ENCODE measurements around the gene TGM4.

TGM4 gene

DNA sequence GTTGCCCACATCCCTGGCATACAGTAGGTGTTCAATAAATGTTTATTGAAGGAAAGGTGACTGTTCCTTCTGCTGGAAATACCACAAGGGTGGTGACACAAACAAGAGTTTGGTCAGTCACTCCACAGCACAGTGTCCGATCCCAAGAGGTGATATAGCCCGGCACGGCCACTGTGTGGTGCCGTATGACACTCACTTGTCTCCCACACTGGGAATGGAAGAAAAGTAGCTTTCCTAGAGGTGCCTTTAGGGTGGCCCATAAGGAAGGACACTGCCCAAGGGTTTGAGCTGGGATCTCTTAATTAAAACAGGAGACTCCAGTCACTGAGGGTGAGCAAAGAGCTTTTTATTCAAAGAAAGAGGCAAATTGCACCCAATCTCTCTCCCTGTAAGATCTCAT, 40.5 kb downstream of the TGM4 start:
- Histone ChIP-seq H3K27ac (ENCODE audit: low read depth, low read length) (no peak overlapping the region), H3K4me3 (ENCODE audit: low read depth, low read length) (no peak overlapping the region), H3K9ac (ENCODE audit: low read length) (no peak overlapping the region)

GRCh38 chr3:44915702-44916438, 41.5 kb downstream of the TGM4 start:
- H3K4me3 ChIP-seq (ENCODE audit: low read depth, low read length): no peak overlapping the region
- peaks cover 7% of the 10 kb centered on the region; the same call in 1 of the 2 replicates for H3K4me1 ChIP-seq (ENCODE audit: control insufficient read depth, insufficient read depth, low read length)
- no peak overlapping the region for H3K9ac ChIP-seq (ENCODE audit: low read length)
- H3K27me3 ChIP-seq (ENCODE audit: control insufficient read depth, insufficient read depth, low read length): no peaks in the 10 kb centered on the region
- 0 out of 2 replicates have a peak, but pooled peaks cover 9% of the 10 kb centered on the region for H3K36me3 ChIP-seq (ENCODE audit: control insufficient read depth, insufficient read depth, low read length)
- no peaks in the 10 kb centered on the region for H3K9me3 ChIP-seq (ENCODE audit: control insufficient read depth, insufficient read depth, low read depth, low read length)
- H3K27ac ChIP-seq (ENCODE audit: low read depth, low read length): no peak overlapping the region

More for the DNA sequence above, 40.5 kb downstream of the TGM4 start:
- Histone ChIP-seq H3K36me3 (ENCODE audit: control insufficient read depth, insufficient read depth, low read length) (0 out of 2 replicates have a peak, but pooled peaks cover 3% of the 10 kb centered on the region), H3K4me1 (ENCODE audit: control insufficient read depth, insufficient read depth, low read length) (peaks cover 7% of the 10 kb centered on the region; the same call in 1 of the 2 replicates), H3K9me3 (ENCODE audit: control insufficient read depth, insufficient read depth, low read depth, low read length) (no peaks in the 10 kb centered on the region), H3K27me3 (ENCODE audit: control insufficient read depth, insufficient read depth, low read length) (no peaks in the 10 kb centered on the region)

- no peak overlapping the region for H3K27ac ChIP-seq (ENCODE audit: low read depth, low read length)
- peaks cover 22% of the 10 kb centered on the region for H3K36me3 ChIP-seq (ENCODE audit: control insufficient read depth, insufficient read depth, low read length)
- H3K4me1 ChIP-seq (ENCODE audit: control insufficient read depth, insufficient read depth, low read length): peaks cover 7% of the 10 kb centered on the region; the same call in 1 of the 2 replicates
- no peak overlapping the region for H3K4me3 ChIP-seq (ENCODE audit: low read depth, low read length)
- H3K9me3 ChIP-seq (ENCODE audit: control insufficient read depth, insufficient read depth, low read depth, low read length): no peaks in the 10 kb centered on the region
- no peaks in the 10 kb centered on the region for H3K27me3 ChIP-seq (ENCODE audit: control insufficient read depth, insufficient read depth, low read length)
- no peak overlapping the region for H3K9ac ChIP-seq (ENCODE audit: low read length)
These were observed 43.7 kb downstream of the TGM4 start for GRCh38 chr3:44918087-44918486.

GRCh38 chr3:44918581-44918980, 44.2 kb downstream of the TGM4 start:
- Histone ChIP-seq H3K9me3 (ENCODE audit: control insufficient read depth, insufficient read depth, low read depth, low read length) (no peaks in the 10 kb centered on the region), H3K4me3 (ENCODE audit: low read depth, low read length) (no peak overlapping the region), H3K27ac (ENCODE audit: low read depth, low read length) (no peak overlapping the region)

GRCh38 chr3:44920081-44920480, 45.7 kb downstream of the TGM4 start:
- peaks cover 4% of the 10 kb centered on the region; the same call in 1 of the 2 replicates for H3K4me1 ChIP-seq (ENCODE audit: control insufficient read depth, insufficient read depth, low read length)
- H3K9me3 ChIP-seq (ENCODE audit: control insufficient read depth, insufficient read depth, low read depth, low read length): no peaks in the 10 kb centered on the region
- peaks cover 27% of the 10 kb centered on the region for H3K36me3 ChIP-seq (ENCODE audit: control insufficient read depth, insufficient read depth, low read length)
- no peaks in the 10 kb centered on the region for H3K27me3 ChIP-seq (ENCODE audit: control insufficient read depth, insufficient read depth, low read length)
- no peak overlapping the region for H3K4me3 ChIP-seq (ENCODE audit: low read depth, low read length)
- no peak overlapping the region for H3K27ac ChIP-seq (ENCODE audit: low read depth, low read length)
- no peak overlapping the region for H3K9ac ChIP-seq (ENCODE audit: low read length)

More at GRCh38 chr3:44918581-44918980, 44.2 kb downstream of the TGM4 start:
- Histone ChIP-seq H3K4me1 (ENCODE audit: control insufficient read depth, insufficient read depth, low read length) (peaks cover 6% of the 10 kb centered on the region; the same call in 1 of the 2 replicates), H3K36me3 (ENCODE audit: control insufficient read depth, insufficient read depth, low read length) (peaks cover 23% of the 10 kb centered on the region), H3K9ac (ENCODE audit: low read length) (no peak overlapping the region), H3K27me3 (ENCODE audit: control insufficient read depth, insufficient read depth, low read length) (no peaks in the 10 kb centered on the region)

DNA sequence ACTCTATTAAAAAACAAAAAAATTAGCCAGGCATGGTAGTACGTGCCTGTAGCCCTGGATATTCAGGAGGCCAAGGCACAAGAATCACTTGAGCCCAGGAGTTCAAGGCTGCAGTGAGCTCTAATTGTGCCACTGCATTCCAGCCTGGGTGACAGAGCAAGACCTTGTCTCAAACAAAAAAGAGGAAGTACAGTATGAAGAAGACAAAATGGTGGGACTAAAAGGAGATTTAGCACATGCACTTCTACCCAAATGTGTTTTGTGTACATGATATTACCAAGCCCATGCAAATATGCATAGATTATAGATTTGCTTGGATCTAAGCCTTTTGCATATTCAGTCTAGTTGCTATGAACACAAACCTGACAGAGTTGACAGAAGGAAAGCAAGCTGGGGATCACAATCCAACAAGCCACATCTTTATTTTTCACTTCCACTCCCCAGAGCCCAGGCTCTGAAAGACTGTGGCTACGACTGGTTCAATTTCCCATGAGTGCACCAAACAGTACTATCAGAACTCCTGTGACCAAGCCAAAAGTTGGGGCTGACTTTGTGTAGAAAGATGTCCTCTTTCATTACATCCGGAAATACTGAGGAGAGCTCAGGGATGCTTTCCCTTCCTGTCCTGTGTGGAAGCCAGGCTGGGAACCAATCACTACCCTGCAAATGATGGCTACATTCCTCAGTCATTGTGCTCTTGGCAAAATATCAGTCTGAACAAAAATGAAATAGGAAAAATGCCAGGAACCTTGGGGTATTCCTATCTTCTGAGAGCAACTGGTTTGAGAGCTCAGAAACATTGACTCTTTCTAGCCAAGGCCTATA, 49.4 kb downstream of the TGM4 start:
- Histone ChIP-seq H3K4me1 (ENCODE audit: control insufficient read depth, insufficient read depth, low read length) (no peaks in the 10 kb centered on the region), H3K9ac (ENCODE audit: low read length) (no peak overlapping the region), H3K27ac (ENCODE audit: low read depth, low read length) (no peak overlapping the region), H3K4me3 (ENCODE audit: low read depth, low read length) (no peak overlapping the region), H3K9me3 (ENCODE audit: control insufficient read depth, insufficient read depth, low read depth, low read length) (no peaks in the 10 kb centered on the region), H3K27me3 (ENCODE audit: control insufficient read depth, insufficient read depth, low read length) (no peaks in the 10 kb centered on the region), H3K36me3 (ENCODE audit: control insufficient read depth, insufficient read depth, low read length) (peaks cover 55% of the 10 kb centered on the region)

GRCh38 chr3:44924457-44925084, 50.2 kb downstream of the TGM4 start:
- Histone ChIP-seq H3K4me1 (ENCODE audit: control insufficient read depth, insufficient read depth, low read length) (no peaks in the 10 kb centered on the region), H3K36me3 (ENCODE audit: control insufficient read depth, insufficient read depth, low read length) (peaks cover 62% of the 10 kb centered on the region), H3K9ac (ENCODE audit: low read length) (no peak overlapping the region), H3K9me3 (ENCODE audit: control insufficient read depth, insufficient read depth, low read depth, low read length) (no peaks in the 10 kb centered on the region), H3K27me3 (ENCODE audit: control insufficient read depth, insufficient read depth, low read length) (no peaks in the 10 kb centered on the region), H3K4me3 (ENCODE audit: low read depth, low read length) (no peak overlapping the region), H3K27ac (ENCODE audit: low read depth, low read length) (no peak overlapping the region)

GRCh38 chr3:44926172-44926571, 51.8 kb downstream of the TGM4 start:
- Histone ChIP-seq H3K36me3 (ENCODE audit: control insufficient read depth, insufficient read depth, low read length) (peaks cover 69% of the 10 kb centered on the region), H3K9ac (ENCODE audit: low read length) (no peak overlapping the region), H3K27me3 (ENCODE audit: control insufficient read depth, insufficient read depth, low read length) (no peaks in the 10 kb centered on the region), H3K9me3 (ENCODE audit: control insufficient read depth, insufficient read depth, low read depth, low read length) (no peaks in the 10 kb centered on the region), H3K4me1 (ENCODE audit: control insufficient read depth, insufficient read depth, low read length) (no peaks in the 10 kb centered on the region), H3K27ac (ENCODE audit: low read depth, low read length) (no peak overlapping the region), H3K4me3 (ENCODE audit: low read depth, low read length) (no peak overlapping the region)

DNA sequence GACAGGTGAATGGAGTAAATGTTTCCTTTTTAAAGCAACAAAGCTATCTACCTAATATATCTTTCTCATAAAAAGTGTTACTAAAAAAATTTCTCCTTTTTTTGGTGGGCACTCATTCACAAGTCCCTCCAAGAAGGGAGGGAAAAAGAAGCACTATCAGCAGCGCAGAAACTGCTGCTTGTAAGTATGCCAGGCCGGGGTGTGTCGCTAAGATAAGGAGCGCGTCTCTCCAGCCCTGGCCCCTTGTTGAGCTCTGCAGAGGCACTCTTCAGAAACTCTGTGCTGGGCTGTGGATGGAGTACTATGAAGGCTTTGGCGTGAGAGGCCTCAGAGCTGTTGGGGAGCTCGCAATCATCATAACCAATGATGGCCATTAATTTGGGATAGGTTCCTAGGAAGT, 52.5 kb downstream of the TGM4 start:
- Histone ChIP-seq H3K9ac (ENCODE audit: low read length) (no peak overlapping the region), H3K4me1 (ENCODE audit: control insufficient read depth, insufficient read depth, low read length) (no peaks in the 10 kb centered on the region), H3K9me3 (ENCODE audit: control insufficient read depth, insufficient read depth, low read depth, low read length) (no peaks in the 10 kb centered on the region), H3K4me3 (ENCODE audit: low read depth, low read length) (no peak overlapping the region), H3K27ac (ENCODE audit: low read depth, low read length) (no peak overlapping the region), H3K36me3 (ENCODE audit: control insufficient read depth, insufficient read depth, low read length) (peaks cover 68% of the 10 kb centered on the region), H3K27me3 (ENCODE audit: control insufficient read depth, insufficient read depth, low read length) (no peaks in the 10 kb centered on the region)

- H3K9me3 ChIP-seq (ENCODE audit: control insufficient read depth, insufficient read depth, low read depth, low read length): no peaks in the 10 kb centered on the region
- no peaks in the 10 kb centered on the region for H3K27me3 ChIP-seq (ENCODE audit: control insufficient read depth, insufficient read depth, low read length)
- H3K36me3 ChIP-seq (ENCODE audit: control insufficient read depth, insufficient read depth, low read length): peaks cover 71% of the 10 kb centered on the region
- no peaks in the 10 kb centered on the region for H3K4me1 ChIP-seq (ENCODE audit: control insufficient read depth, insufficient read depth, low read length)
- no peak overlapping the region for H3K27ac ChIP-seq (ENCODE audit: low read depth, low read length)
- no peak overlapping the region for H3K9ac ChIP-seq (ENCODE audit: low read length)
- H3K4me3 ChIP-seq (ENCODE audit: low read depth, low read length): no peak overlapping the region
These were observed 53.0 kb downstream of the TGM4 start for GRCh38 chr3:44927371-44927770.

DNA sequence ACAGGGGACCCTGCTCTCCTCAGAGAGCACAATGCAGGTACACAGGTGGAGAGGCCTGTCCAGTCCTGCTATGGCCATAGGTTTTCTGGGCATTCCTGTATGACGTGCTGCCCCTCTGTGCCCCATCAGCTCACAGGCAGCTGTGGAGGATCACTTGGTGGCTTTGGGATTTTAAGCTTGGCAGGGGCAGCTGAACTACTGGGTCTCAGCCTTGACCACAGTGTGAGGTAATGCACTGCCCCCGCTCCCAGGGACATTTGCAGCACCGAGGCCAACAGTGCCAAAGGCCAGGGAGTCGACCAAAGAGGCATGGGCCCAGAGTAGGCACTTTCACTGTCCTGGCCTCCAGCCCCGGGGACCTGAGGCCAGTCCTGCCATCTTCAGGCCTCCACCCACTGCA, 55.4 kb downstream of the TGM4 start:
- no peaks in the 10 kb centered on the region for H3K27me3 ChIP-seq (ENCODE audit: control insufficient read depth, insufficient read depth, low read length)
- no peaks in the 10 kb centered on the region for H3K9me3 ChIP-seq (ENCODE audit: control insufficient read depth, insufficient read depth, low read depth, low read length)
- H3K4me3 ChIP-seq (ENCODE audit: low read depth, low read length): no peak overlapping the region
- no peak overlapping the region for H3K27ac ChIP-seq (ENCODE audit: low read depth, low read length)
- peaks cover 15% of the 10 kb centered on the region for H3K4me1 ChIP-seq (ENCODE audit: control insufficient read depth, insufficient read depth, low read length)
- H3K36me3 ChIP-seq (ENCODE audit: control insufficient read depth, insufficient read depth, low read length): peaks cover 83% of the 10 kb centered on the region
- H3K9ac ChIP-seq (ENCODE audit: low read length): no peak overlapping the region
